HepG2 (cell line): Measurements from ENCODE around the gene TMEM184B. TPM values are rescaled to one million over a fixed set of nuclear protein-coding genes. Genes with fewer than 3 reads are reported as not detected.

Source experiments
- FOXJ3 ChIP-seq: sonication (generic); formaldehyde crosslinking; IDR thresholded peaks from 2 replicates; pipeline ENCODE4 v1.4.0; 2020; ENCODE audit warnings: missing genetic modification reagents, mild to moderate bottlenecking, borderline replicate concordance
- HCFC1 ChIP-seq: fragments of 150-350 bp; IDR thresholded peaks from 2 replicates; pipeline ENCODE4 v1.6.1; 2014; ENCODE audit warnings: low read depth, low read length
- PRDM15 ChIP-seq: sonication (generic); formaldehyde crosslinking; IDR thresholded peaks from 2 replicates; pipeline ENCODE4 v1.4.0; 2020; ENCODE audit warnings: missing genetic modification reagents
- ZBTB14 ChIP-seq: sonication (generic); formaldehyde crosslinking; IDR thresholded peaks from 2 replicates; pipeline ENCODE4 v1.4.0; 2020; ENCODE audit warnings: missing genetic modification reagents
- ZBTB2 ChIP-seq: sonication (generic); formaldehyde crosslinking; IDR thresholded peaks from 2 replicates; pipeline ENCODE4 v1.8.0; 2022; ENCODE audit warnings: low read depth, missing genetic modification reagents
- ZMAT5 ChIP-seq: sonication (generic); formaldehyde crosslinking; IDR thresholded peaks from 2 replicates; pipeline ENCODE4 v1.5.0; 2020; ENCODE audit warnings: mild to moderate bottlenecking, low read depth, missing genetic modification reagents, borderline replicate concordance
- ZNF10 ChIP-seq: sonication (generic); formaldehyde crosslinking; IDR thresholded peaks from 2 replicates; pipeline ENCODE4 v1.4.0; 2020; ENCODE audit warnings: mild to moderate bottlenecking, low read depth, missing genetic modification reagents, borderline replicate concordance
- ZNF318 ChIP-seq: sonication (generic); formaldehyde crosslinking; IDR thresholded peaks from 2 replicates; pipeline ENCODE4 v1.4.0; 2020; ENCODE audit warnings: mild to moderate bottlenecking, missing genetic modification reagents
- ZNF615 ChIP-seq: sonication (generic); formaldehyde crosslinking; IDR thresholded peaks from 2 replicates; pipeline ENCODE4 v1.5.0; 2020; ENCODE audit warnings: mild to moderate bottlenecking, missing genetic modification reagents, borderline replicate concordance
- ZNF737 ChIP-seq: sonication (generic); formaldehyde crosslinking; IDR thresholded peaks from 2 replicates; pipeline ENCODE4 v1.5.0; 2020; ENCODE audit warnings: missing genetic modification reagents, mild to moderate bottlenecking, borderline replicate concordance
- polyA plus RNA-seq, 8 experiments: library from polyadenylated mRNA; depleted of rRNA in 3 of 8; stranded (reverse) in 7 of 8; unstranded in 1 of 8; fragments of >200 nt; fragmentation: Illumina TruSeq in 4 of 8; extraction: Trizol in 4 of 8; gene quantifications; 2 replicates each; pipeline versions ENCODE4 v1.2.1 to v1.2.3, GENCODE V29; 2011 to 2016; ENCODE audit warnings: low read depth in 4 of 8, missing spikeins in 1 of 8, mixed read lengths in 1 of 8; ENCODE audit not compliant: insufficient read depth in 1 of 8
- total RNA-seq, 5 experiments: library from RNA; depleted of rRNA; stranded (reverse); fragments of >200 nt; fragmentation: Illumina TruSeq; extraction: Trizol; gene quantifications; 2 replicates each; pipeline ENCODE4 v1.2.3, GENCODE V29; 2016; ENCODE audit warnings: low read depth in 1 of 5

Gene TMEM184B
- total and polyA plus RNA-seq, 2 of the 13 experiments (the other 11 are each of a cell fraction or from before 2014, with no cell fraction given): 15.9 to 16.0 TPM

GRCh38 chr22:38314933-38315822, 42.4 kb upstream of the TMEM184B start (continued):
- no peak for TF ChIP-seq ZBTB2 (CRISPR knock-in tag)
- no peak for TF ChIP-seq ZMAT5
- no peak for TF ChIP-seq ZNF10
- TF ChIP-seq ZBTB14 (CRISPR knock-in tag): no peak
- TF ChIP-seq ZNF318 (CRISPR knock-in tag): no peak
- TF ChIP-seq FOXJ3 (CRISPR knock-in tag): no peak
- no peak for TF ChIP-seq PRDM15 (CRISPR knock-in tag)
- TF ChIP-seq HCFC1: no peak
- no peak for TF ChIP-seq ZNF615
- TF ChIP-seq ZNF737: no peak
